Panc1 (cell line): ENCODE measurements around the gene KNTC1.

Source experiments
- POLR2AphosphoS5 ChIP-seq: IDR thresholded peaks from 2 replicates; pipeline ENCODE4 v1.6.1; 2012; ENCODE audit warnings: mild to moderate bottlenecking, low read depth, low read length, moderate library complexity
- SIN3A ChIP-seq: IDR thresholded peaks from 2 replicates; pipeline ENCODE4 v1.6.1; 2012; ENCODE audit warnings: low read depth, mild to moderate bottlenecking, low read length, moderate library complexity, borderline replicate concordance; ENCODE audit not compliant: insufficient read depth
- TCF7L2 ChIP-seq: IDR thresholded peaks from 2 replicates; pipeline ENCODE4 v1.6.1; 2011; ENCODE audit warnings: mild to moderate bottlenecking, low read depth, low read length, inconsistent platforms
- TF ChIP-seq, protein P1 (sequence below): fragments of 450-650 bp; IDR thresholded peaks from 2 replicates; pipeline ENCODE4 v1.5.1; 2017; ENCODE audit warnings: mild to moderate bottlenecking
- TF ChIP-seq, protein P2 (sequence below), 2 experiments: IDR thresholded peaks; 2 replicates each; pipeline ENCODE4 v1.6.1; 2011 to 2012; ENCODE audit warnings: low read depth in 2 of 2, control low read depth in 1 of 2, low read length in 1 of 2, mild to moderate bottlenecking in 1 of 2, moderate library complexity in 1 of 2; ENCODE audit not compliant: insufficient read depth in 1 of 2

DNA sequence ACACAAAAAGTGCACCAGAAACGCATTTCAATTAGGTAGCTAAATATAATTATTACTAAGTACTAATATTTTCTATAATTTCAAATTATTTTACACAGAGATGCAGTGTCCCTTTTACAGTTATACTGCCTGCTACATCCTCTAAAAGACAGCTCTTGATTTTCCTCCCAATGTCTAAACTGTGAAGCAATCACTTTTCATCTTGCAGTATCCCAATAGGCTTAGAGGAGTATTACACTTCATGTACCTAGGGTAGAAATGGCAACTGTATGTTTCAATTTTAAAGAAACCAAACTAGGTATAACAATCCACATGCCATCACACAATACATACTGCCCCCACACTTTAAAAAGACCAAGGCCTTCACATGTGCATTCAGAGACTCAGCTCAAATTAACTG is 7.6 kb upstream of the KNTC1 start:
- TF ChIP-seq, protein P1, sequence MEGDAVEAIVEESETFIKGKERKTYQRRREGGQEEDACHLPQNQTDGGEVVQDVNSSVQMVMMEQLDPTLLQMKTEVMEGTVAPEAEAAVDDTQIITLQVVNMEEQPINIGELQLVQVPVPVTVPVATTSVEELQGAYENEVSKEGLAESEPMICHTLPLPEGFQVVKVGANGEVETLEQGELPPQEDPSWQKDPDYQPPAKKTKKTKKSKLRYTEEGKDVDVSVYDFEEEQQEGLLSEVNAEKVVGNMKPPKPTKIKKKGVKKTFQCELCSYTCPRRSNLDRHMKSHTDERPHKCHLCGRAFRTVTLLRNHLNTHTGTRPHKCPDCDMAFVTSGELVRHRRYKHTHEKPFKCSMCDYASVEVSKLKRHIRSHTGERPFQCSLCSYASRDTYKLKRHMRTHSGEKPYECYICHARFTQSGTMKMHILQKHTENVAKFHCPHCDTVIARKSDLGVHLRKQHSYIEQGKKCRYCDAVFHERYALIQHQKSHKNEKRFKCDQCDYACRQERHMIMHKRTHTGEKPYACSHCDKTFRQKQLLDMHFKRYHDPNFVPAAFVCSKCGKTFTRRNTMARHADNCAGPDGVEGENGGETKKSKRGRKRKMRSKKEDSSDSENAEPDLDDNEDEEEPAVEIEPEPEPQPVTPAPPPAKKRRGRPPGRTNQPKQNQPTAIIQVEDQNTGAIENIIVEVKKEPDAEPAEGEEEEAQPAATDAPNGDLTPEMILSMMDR: no peak
- TF ChIP-seq POLR2AphosphoS5 (no peak), SIN3A (no peak), TCF7L2 (no peak)
- TF ChIP-seq, protein P2, sequence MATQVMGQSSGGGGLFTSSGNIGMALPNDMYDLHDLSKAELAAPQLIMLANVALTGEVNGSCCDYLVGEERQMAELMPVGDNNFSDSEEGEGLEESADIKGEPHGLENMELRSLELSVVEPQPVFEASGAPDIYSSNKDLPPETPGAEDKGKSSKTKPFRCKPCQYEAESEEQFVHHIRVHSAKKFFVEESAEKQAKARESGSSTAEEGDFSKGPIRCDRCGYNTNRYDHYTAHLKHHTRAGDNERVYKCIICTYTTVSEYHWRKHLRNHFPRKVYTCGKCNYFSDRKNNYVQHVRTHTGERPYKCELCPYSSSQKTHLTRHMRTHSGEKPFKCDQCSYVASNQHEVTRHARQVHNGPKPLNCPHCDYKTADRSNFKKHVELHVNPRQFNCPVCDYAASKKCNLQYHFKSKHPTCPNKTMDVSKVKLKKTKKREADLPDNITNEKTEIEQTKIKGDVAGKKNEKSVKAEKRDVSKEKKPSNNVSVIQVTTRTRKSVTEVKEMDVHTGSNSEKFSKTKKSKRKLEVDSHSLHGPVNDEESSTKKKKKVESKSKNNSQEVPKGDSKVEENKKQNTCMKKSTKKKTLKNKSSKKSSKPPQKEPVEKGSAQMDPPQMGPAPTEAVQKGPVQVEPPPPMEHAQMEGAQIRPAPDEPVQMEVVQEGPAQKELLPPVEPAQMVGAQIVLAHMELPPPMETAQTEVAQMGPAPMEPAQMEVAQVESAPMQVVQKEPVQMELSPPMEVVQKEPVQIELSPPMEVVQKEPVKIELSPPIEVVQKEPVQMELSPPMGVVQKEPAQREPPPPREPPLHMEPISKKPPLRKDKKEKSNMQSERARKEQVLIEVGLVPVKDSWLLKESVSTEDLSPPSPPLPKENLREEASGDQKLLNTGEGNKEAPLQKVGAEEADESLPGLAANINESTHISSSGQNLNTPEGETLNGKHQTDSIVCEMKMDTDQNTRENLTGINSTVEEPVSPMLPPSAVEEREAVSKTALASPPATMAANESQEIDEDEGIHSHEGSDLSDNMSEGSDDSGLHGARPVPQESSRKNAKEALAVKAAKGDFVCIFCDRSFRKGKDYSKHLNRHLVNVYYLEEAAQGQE (IDR thresholded peaks at IDR 0.05; ENCODE audit: insufficient read depth in 1 of 2, low read depth in 2 of 2, low read length in 1 of 2): no peak
